Measurements from ENCODE around the gene TTC23L. TPM values are rescaled to one million over a fixed set of nuclear protein-coding genes. Genes with fewer than 3 reads are reported as not detected.

The TTC23L gene
- total and polyA plus RNA-seq, 2 donors (not counting 1 experiment from before 2014, with no cell fraction given), result 0.24 to 0.33 TPM

- H3K9me3 ChIP-seq (ENCODE audit: control insufficient read depth, insufficient read depth, low read depth, low read length), result no peaks in the 10 kb centered on the region
- no peaks in the 10 kb centered on the region for H3K4me1 ChIP-seq (ENCODE audit: control insufficient read depth, extremely low read depth, insufficient read depth, low read length)
- no peaks in the 10 kb centered on the region for H3K79me2 ChIP-seq (ENCODE audit: control insufficient read depth, insufficient read depth, low read length)
- no peak overlapping the region for H3K27ac ChIP-seq (ENCODE audit: insufficient read depth, low read length)
- TF ChIP-seq EZH2 (IDR thresholded peaks at IDR 0.05; ENCODE audit: low read length, missing control alignments), result no peak
- no peak for TF ChIP-seq CTCF (conservative IDR thresholded peaks at IDR 0.05 in 1 of 2, IDR thresholded peaks at IDR 0.05 in 1 of 2; ENCODE audit: low read depth in 1 of 2, low read length in 2 of 2)
- H3K36me3 ChIP-seq (ENCODE audit: control insufficient read depth, insufficient read depth, low read length), result peaks cover 14% of the 10 kb centered on the region
- no peak overlapping the region for H2AFZ ChIP-seq (ENCODE audit: low read length)
- H3K4me2 ChIP-seq (ENCODE audit: extremely low read depth, insufficient read depth, low read length), result no peak overlapping the region
- no peaks in the 10 kb centered on the region for H4K20me1 ChIP-seq (ENCODE audit: control insufficient read depth, extremely low read depth, insufficient read depth, low read length)
- no peak for DNase-seq (ENCODE audit: low read depth in 2 of 2)
- no peaks in the 10 kb centered on the region for H3K27me3 ChIP-seq (ENCODE audit: control insufficient read depth, insufficient read depth, low read length)
- no peak overlapping the region for H3K4me3 ChIP-seq (replicated peaks in 1 of 4; ENCODE audit: control extremely low read depth in 1 of 4, insufficient read depth in 1 of 4, low read depth in 3 of 4, low read length in 4 of 4)
- H3K9ac ChIP-seq (ENCODE audit: insufficient read depth, low read length), result no peak overlapping the region
Observed at GRCh38 chr5:34831303-34831702, 7.7 kb upstream of the TTC23L start.

GRCh38 chr5:34832568-34832967 lies 6.4 kb upstream of the TTC23L start:
- Histone ChIP-seq H3K4me3 (replicated peaks in 1 of 4; ENCODE audit: control extremely low read depth in 1 of 4, insufficient read depth in 1 of 4, low read depth in 3 of 4, low read length in 4 of 4) (no peak overlapping the region), H4K20me1 (ENCODE audit: control insufficient read depth, extremely low read depth, insufficient read depth, low read length) (no peaks in the 10 kb centered on the region), H2AFZ (ENCODE audit: low read length) (no peak overlapping the region), H3K9me3 (ENCODE audit: control insufficient read depth, insufficient read depth, low read depth, low read length) (no peaks in the 10 kb centered on the region), H3K36me3 (ENCODE audit: control insufficient read depth, insufficient read depth, low read length) (peaks cover 10% of the 10 kb centered on the region), H3K4me1 (ENCODE audit: control insufficient read depth, extremely low read depth, insufficient read depth, low read length) (no peaks in the 10 kb centered on the region), H3K4me2 (ENCODE audit: extremely low read depth, insufficient read depth, low read length) (no peak overlapping the region), H3K79me2 (ENCODE audit: control insufficient read depth, insufficient read depth, low read length) (no peaks in the 10 kb centered on the region), H3K27ac (ENCODE audit: insufficient read depth, low read length) (no peak overlapping the region), H3K9ac (ENCODE audit: insufficient read depth, low read length) (no peak overlapping the region), H3K27me3 (ENCODE audit: control insufficient read depth, insufficient read depth, low read length) (no peaks in the 10 kb centered on the region)
- TF ChIP-seq EZH2 (IDR thresholded peaks at IDR 0.05; ENCODE audit: low read length, missing control alignments), result no peak
- TF ChIP-seq CTCF (conservative IDR thresholded peaks at IDR 0.05 in 1 of 2, IDR thresholded peaks at IDR 0.05 in 1 of 2; ENCODE audit: low read depth in 1 of 2, low read length in 2 of 2), result no peak
- no peak for DNase-seq (ENCODE audit: low read depth in 2 of 2)

GRCh38 chr5:34833090-34833489 lies 5.9 kb upstream of the TTC23L start:
- Histone ChIP-seq H3K79me2 (ENCODE audit: control insufficient read depth, insufficient read depth, low read length) (no peaks in the 10 kb centered on the region), H4K20me1 (ENCODE audit: control insufficient read depth, extremely low read depth, insufficient read depth, low read length) (no peaks in the 10 kb centered on the region), H3K4me3 (replicated peaks in 1 of 4; ENCODE audit: control extremely low read depth in 1 of 4, insufficient read depth in 1 of 4, low read depth in 3 of 4, low read length in 4 of 4) (no peak overlapping the region), H3K27ac (ENCODE audit: insufficient read depth, low read length) (no peak overlapping the region), H3K27me3 (ENCODE audit: control insufficient read depth, insufficient read depth, low read length) (no peaks in the 10 kb centered on the region), H3K9me3 (ENCODE audit: control insufficient read depth, insufficient read depth, low read depth, low read length) (no peaks in the 10 kb centered on the region), H3K36me3 (ENCODE audit: control insufficient read depth, insufficient read depth, low read length) (peaks cover 5% of the 10 kb centered on the region), H3K9ac (ENCODE audit: insufficient read depth, low read length) (no peak overlapping the region), H2AFZ (ENCODE audit: low read length) (no peak overlapping the region), H3K4me2 (ENCODE audit: extremely low read depth, insufficient read depth, low read length) (no peak overlapping the region), H3K4me1 (ENCODE audit: control insufficient read depth, extremely low read depth, insufficient read depth, low read length) (no peaks in the 10 kb centered on the region)
- DNase-seq (ENCODE audit: low read depth in 2 of 2), result no peak
- no peak for TF ChIP-seq CTCF (conservative IDR thresholded peaks at IDR 0.05 in 1 of 2, IDR thresholded peaks at IDR 0.05 in 1 of 2; ENCODE audit: low read depth in 1 of 2, low read length in 2 of 2)
- TF ChIP-seq EZH2 (IDR thresholded peaks at IDR 0.05; ENCODE audit: low read length, missing control alignments), result no peak
